C4-2B (cell line): Measurements from ENCODE around the gene TLDC2.

ENCODE experiments used
- H3K27ac ChIP-seq: fragments of 450-650 bp; 2 replicates; pipeline ENCODE4 v1.5.1; 2017
- ZFX ChIP-seq: fragments of 450-650 bp; IDR thresholded peaks from 2 replicates; pipeline ENCODE4 v1.6.1; 2017
- TF ChIP-seq, protein P1 (sequence below): fragments of 450-650 bp; conservative IDR thresholded peaks from 2 replicates; pipeline ENCODE4 v1.5.1; 2017; ENCODE audit warnings: mild to moderate bottlenecking

TLDC2 gene

DNA sequence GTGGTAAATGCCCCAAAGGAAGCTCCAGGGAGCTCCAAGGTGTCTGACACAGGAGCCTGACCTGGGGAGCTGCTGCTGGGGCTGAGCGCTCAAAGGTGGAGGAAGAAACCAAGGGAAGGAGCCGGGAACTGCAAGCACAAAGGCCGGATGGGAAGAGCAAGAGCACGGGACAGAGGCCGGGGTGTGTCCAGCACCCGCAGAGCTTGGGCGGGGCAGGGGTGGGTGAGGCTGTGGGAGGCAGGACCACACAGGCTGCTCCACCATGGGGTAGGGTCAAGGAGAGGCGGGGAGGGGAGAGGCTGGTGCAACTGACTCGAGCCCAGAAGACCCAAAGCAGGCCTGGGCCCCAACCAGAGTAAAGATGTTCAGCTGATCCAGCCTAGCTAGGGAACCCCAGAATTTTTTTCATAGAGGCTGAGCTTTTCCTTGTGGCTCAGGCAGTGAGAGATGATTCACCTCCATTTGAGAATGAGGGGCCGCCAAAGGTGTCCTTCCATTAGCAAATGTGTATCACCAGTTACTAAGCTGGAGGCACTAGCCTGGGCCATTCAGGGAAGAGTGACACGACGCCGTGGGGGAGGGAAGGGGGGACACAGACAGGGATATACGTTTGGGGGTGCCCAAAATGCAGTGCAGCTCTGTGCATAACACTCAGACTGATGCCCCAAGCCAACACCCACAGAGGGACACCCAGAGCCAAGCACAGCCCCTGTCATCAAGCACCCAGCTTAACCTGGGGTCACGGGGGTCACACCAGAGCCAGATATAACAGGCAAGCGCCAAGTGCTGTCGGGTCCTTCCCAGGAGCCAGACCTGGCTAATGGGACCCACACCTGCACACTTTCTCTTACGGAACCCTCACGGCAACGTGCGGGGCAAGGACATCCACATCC lies 21.3 kb upstream of the TLDC2 start:
- no peak overlapping the region for H3K27ac ChIP-seq
- no peak for TF ChIP-seq ZFX
- TF ChIP-seq, protein P1, sequence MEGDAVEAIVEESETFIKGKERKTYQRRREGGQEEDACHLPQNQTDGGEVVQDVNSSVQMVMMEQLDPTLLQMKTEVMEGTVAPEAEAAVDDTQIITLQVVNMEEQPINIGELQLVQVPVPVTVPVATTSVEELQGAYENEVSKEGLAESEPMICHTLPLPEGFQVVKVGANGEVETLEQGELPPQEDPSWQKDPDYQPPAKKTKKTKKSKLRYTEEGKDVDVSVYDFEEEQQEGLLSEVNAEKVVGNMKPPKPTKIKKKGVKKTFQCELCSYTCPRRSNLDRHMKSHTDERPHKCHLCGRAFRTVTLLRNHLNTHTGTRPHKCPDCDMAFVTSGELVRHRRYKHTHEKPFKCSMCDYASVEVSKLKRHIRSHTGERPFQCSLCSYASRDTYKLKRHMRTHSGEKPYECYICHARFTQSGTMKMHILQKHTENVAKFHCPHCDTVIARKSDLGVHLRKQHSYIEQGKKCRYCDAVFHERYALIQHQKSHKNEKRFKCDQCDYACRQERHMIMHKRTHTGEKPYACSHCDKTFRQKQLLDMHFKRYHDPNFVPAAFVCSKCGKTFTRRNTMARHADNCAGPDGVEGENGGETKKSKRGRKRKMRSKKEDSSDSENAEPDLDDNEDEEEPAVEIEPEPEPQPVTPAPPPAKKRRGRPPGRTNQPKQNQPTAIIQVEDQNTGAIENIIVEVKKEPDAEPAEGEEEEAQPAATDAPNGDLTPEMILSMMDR = no peak

DNA sequence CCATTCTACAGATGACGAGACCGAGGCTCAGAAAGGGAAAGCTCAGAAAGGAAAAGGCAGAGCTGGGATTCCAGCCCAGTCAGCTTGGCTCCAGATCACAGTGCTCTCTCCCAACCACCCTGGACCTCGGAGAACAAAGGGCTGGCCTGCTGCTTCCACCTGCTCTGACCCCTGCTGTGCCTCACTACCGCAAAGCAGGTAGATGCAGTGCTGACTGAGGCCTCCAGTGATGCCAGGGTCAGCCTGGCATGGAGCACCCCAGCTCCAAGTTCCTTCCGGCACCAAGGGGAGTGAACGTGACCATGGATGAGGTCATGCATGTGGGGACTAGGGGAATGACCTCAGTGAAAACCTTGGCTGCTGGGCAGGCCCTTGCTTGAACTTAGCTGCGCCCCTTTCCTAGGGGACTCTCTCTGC lies 20.7 kb upstream of the TLDC2 start:
- no peak overlapping the region for H3K27ac ChIP-seq
- no peak for TF ChIP-seq ZFX
- TF ChIP-seq, protein P1 = no peak

DNA sequence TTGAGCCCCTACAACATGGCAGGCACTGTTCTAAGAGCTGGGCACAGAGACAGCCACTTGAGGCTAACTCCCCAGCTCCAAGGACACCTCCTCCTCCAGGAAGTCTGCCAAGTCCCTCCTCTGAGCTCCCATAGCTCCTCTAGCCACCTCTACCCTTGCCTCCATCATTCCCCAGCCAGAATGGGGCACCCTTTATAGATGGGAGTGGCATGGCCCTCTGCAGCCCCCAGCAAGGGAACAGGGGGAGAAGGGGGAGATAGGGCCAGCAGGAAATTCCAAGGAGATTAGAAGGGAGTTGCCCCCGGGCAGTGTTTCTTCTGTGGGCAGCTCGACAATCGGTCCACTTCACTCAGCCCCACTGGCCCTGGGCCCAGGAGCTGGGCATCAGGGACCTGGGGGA lies 19.7 kb upstream of the TLDC2 start:
- TF ChIP-seq ZFX = no peak
- TF ChIP-seq, protein P1 = no peak
- H3K27ac ChIP-seq = no peak overlapping the region

DNA sequence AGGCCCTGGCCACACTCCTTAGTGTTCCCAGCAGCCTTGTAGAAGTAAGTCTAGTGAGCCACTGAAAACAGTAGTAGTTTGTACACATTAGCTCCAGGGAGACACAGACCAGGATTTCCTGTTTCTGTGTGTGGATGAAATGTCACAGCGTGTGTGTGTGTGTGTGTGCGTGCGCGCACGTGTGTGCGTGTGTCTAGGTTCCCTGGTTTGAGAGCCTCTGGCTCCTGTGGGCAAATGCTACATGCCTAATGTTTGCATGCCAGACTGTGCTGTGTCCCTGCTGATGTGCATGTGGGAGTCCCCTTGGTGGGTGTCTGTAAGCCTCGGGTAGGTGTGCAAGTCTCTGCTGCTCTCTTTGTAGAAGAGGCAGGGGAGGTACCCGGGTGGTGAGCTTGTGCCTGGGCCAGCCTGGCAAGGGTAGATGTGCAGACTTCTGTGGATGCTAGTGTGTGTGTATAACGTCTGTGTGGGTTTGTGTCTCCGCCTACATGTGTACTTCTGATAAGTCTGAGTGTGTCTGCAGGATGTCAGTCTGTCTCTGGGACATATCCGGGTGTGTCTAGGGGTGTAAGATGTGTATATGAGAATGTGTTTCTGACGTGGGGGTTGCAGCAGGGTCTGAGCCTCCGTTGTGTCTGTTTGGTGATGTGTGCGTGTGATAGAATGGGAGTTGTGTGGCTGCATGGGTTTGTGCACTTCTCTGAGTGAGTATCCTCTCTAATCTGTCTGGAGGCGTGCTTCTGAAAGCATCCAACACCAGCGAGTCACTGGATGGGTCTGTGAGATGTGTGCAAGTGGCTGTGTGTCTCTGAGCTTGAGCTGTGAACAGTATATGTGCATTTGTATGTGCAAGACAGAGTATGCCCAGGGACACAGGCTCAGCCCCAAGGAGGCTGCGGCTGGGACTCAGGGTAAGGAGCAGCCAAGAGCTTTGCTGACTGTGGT lies 19.0 kb upstream of the TLDC2 start:
- no peak overlapping the region for H3K27ac ChIP-seq
- TF ChIP-seq, protein P1 = no peak
- no peak for TF ChIP-seq ZFX

DNA sequence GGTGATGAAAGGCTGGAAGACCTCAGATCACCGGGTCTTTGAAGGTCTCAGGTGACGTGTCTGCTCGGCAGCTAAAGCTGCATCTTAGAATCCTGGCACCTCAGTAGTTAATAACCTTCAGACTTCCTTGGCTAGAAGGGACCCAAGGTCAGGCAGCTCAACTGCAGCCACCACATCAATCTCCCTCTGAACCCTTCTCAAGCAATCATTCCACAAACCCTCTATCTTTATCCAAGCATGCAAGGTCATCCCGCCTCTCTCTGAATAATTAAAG lies 16.7 kb upstream of the TLDC2 start:
- no peak overlapping the region for H3K27ac ChIP-seq
- TF ChIP-seq, protein P1 = no peak
- TF ChIP-seq ZFX = no peak

DNA sequence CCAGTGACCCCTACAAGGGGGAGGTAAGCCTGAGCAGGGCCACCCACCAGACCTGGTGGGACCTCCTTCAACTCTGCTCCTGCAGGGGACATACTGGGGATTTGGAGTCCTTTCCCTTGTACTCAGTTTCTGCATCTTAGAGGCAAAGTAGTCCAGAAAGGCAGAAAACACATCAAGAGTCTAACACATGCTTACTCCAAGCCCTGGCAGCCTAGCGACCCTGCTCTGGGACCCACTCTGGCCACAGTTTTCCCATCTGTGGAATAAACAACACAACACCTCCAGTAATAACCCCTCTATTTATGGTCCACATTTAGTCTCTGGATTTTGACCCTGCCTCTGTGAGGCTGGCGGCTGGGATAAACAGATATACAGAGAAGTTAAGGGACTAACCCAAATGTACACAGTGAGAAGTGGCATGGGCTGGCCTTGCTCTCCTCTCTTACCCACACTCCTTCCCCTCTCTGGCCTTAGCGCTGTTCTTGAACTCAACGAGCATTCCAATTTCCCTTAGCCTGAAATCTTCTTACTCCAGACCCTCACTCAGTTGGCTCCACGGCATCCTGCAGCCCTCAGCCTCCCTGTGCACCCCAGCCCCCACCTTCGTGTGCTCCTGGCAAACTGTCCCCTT lies 16.1 kb upstream of the TLDC2 start:
- no peak for TF ChIP-seq ZFX
- TF ChIP-seq, protein P1 = no peak
- no peak overlapping the region for H3K27ac ChIP-seq
